Pons (tissue), 1 donor: ENCODE results near the gene EPB41L5.
"Not testable (repeated sequence)": the region's sequence is repeated elsewhere in the genome, so short reads cannot be mapped to it uniquely, and the experiment has no call there.

Source experiments
- DNase-seq: peaks from one replicate; pipeline ENCODE4 v3.0.0-alpha.2; 2016; ENCODE audit warnings: low spot score

The EPB41L5 gene

DNA sequence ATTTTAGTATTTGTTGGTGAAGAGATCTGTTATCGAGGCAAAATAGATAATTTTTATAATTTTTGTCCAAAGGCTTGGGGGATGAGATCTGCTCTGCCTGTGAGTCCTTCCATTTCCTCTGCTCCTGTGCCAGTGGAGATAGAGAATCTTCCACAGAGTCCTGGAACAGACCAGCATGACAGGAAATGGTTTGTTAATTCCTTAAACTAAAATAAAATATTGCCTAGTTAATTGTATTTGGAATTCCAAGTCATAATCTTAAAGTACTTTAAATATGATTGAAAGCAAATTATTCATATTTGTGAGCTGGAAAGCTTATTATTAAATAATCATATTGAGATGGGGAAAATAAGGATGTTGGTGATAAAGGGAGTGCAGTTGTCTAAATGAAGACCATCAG lies 87.8 kb downstream of the EPB41L5 start:
- no peak for DNase-seq

DNA sequence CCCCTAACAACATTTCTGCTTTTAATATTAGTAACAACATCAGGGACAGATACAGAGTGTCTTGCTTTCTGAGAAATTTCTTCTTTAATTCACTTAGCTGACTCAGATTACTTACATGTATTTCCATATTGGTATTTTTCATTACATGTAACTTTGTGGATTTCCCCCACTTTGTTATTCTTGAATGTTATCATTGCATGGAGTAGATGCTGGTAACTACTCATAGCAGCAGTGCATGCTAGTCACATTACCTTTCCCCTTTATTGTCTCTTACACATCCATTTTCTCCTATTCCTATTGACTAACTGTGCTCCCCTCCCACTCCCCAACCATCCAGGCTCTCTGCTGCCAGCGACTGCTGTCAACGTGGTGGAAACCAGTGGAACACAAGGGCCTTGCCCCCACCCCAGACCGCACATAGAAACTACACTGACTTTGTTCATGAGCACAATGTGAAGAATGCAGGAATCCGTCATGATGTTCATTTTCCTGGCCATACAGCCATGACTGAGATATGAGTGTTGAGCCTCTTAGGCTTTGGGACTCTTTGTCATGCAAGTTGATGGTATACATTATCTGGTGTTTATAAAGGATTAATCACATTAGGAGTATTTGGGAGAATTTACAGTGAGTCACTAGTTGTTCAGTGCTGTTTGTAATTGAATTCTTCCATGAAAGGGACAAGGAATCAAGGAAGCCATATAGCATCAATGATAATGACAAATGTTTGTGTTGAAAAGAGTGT lies 91.0 kb downstream of the EPB41L5 start:
- no peak for DNase-seq

DNA sequence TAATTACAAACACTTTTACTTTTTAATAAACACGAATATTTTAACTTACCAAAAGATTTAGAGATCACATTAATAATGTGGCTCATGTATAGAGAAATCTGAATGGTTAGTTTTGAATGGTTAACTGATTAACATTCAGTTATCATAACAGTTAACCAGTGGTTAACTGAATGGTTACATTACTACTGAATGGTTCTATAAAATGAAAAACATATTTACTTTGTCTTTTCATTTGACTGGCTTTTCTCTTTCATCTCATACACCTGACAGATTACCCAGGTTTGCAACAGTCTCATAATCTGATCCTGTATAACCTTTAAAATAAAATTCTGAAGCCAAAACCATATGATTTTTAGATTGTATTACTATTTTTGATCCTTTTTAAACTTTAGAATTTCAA lies 91.9 kb downstream of the EPB41L5 start:
- no peak for DNase-seq

GRCh38 chr2:120105360-120105759 lies 92.5 kb downstream of the EPB41L5 start:
- no peak for DNase-seq

- DNase-seq: no peak
Observed at GRCh38 chr2:120108049-120108448, 95.2 kb downstream of the EPB41L5 start.

DNA sequence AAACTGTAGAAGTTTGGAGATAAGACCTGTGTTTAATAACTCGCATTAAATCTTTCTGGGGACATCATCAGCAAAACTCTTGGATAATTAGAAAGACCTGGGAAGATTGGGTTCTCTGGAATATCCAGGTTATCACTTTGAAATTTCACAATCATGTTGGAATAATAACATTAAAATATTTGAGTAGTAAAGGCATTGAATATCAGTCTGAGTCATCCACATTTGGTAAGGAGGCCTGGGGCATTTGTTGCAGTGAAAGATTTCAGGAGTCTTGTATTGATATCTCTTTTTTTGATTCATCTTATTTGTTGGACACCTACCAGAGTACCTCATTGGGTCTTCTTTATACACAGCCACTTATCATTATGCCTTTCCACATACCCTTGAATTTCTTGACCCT lies 95.9 kb downstream of the EPB41L5 start:
- DNase-seq: no peak

DNA sequence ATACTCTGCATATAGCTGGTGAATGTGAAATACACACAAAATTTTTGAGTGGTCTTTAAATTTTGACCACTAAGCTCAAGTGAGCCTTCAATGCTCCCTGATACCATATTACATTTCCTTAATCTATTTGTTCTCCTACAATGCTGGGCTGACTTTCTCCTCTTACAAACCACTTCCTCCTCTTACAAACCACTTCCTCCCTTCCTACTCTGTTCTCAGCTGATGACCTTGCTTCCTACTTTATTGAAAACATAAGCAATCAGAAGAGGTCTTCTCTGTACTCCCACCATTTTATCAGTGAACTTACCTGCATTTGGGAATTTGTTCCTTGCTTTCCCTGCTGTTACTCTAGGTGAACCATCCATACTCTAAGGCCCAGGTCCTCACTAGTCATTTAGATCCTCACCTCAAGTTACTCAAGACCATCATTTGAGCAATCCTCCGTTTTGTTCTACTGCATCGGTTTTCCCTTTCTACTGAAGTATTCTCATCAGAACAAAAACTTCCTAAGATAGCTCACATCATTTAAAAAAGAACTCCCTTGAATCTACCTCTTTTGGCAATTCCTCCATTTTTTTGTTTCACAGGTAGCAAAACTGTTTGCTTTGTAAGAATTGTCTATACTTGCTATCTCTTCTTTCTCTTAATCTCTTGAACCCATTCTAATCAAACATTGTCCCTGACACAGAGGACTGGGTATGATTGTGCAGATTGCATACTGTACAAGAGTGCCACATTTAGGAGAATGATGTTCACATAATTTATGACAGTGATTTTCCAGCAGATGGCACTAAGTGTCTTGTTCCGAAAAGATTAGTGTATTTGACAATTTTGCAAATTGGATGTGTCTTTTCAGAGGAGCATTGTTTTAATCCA lies 96.5 kb downstream of the EPB41L5 start:
- DNase-seq: peak; percentile 75

GRCh38 chr2:120110062-120110362 lies 97.1 kb downstream of the EPB41L5 start:
- DNase-seq: no peak

GRCh38 chr2:120110507-120110906 lies 97.6 kb downstream of the EPB41L5 start:
- DNase-seq: no peak

DNA sequence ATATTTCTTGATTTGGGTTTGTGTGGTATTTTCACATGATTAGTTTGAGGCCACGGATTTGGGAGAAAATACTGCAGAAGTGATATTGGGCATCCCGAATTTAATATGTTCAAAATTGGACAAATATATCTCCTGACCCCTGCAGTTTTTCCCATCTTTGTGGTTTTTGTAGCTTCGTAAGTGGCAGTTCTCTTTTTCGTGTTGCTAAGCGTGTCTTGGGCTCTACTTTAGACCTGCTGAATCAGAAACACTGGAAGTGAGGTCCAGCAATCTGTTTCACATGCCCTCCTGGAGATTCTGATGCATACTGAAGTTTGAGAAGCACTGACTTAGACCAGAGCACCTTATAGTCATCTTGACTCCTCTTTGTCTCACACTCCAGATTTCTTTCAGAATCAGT lies 98.3 kb downstream of the EPB41L5 start:
- no peak for DNase-seq

GRCh38 chr2:120118018-120118417 lies 105.1 kb downstream of the EPB41L5 start:
- DNase-seq: no peak

DNA sequence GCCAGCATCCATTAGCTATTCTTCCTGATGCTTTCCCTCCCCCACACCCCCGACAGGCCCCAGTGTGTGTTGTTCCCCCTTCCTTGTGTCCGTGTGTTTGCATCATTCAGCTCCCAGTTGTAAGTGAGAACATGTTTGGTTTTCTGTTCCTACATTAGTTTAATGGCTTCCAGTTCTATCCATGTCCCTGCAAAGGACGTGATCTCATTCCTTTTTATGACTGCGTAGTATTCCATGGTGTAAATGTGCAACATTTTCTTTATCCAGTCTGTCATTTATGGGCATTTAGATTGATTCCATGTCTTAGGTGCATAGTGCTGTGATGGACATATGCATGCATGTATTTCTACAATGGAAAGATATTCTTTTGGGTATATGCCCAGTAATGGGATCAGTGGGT lies 105.6 kb downstream of the EPB41L5 start:
- no peak for DNase-seq

- DNase-seq: not testable (repeated sequence)
Observed at GRCh38 chr2:120121337-120121736, 108.5 kb downstream of the EPB41L5 start.

GRCh38 chr2:120123090-120123489 lies 110.2 kb downstream of the EPB41L5 start:
- no peak for DNase-seq

- no peak for DNase-seq
Observed at GRCh38 chr2:120125195-120125594, 112.3 kb downstream of the EPB41L5 start.

DNA sequence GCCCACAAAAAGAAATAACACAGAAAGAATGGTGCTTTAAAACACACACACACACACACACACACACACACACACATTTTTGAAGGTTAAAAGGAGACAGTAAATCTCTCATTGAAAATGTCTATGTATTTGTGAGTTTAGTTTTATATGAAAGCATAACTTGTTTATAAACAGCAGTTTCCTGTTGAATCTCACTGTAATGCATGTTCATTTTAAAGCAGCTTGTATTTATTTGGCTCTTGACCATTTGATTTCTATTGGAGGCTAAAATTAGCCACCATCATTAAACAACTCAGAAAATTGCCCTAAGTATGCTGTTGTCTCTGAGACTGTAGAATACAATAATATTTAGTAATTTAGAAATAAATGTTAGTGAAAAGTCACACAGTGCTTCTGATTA lies 115.3 kb downstream of the EPB41L5 start:
- no peak for DNase-seq

- no peak for DNase-seq
Observed at GRCh38 chr2:120132190-120132589, 119.3 kb downstream of the EPB41L5 start.

GRCh38 chr2:120132691-120133090 lies 119.8 kb downstream of the EPB41L5 start:
- DNase-seq: no peak

DNA sequence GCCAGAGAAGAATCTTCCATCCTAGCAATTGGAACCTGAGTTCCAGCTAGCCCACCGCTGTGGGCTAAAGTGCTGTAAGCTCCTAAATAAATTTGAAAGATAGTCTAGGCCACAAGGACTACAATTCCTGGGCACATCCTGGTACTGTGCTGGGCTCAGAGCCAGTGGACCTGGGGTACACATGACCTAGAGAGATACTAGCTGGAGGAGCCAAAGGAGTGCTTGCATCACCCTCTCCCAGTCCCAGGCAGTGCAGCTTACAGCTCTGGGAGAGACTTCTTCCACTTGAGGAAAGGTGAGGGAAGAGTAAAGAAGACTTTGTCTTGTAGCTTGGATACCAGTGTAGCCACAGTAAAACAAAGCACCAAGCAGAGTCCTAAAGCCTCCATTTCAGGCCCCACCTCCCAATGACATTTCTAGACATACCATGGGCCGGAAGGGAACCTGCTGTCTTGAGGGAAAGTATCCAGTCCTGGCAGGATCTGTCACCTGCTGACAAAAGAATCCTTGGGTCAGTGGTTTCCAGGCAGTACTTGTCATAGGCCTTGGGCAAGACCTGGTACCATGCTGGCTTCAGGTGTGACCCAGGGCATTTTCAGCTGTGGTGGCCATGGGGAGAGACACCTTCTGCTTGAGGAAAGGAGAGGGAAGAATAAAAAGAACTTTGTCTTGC lies 120.8 kb downstream of the EPB41L5 start:
- DNase-seq: no peak

- no peak for DNase-seq
Observed at GRCh38 chr2:120134263-120134662, 121.4 kb downstream of the EPB41L5 start.

DNA sequence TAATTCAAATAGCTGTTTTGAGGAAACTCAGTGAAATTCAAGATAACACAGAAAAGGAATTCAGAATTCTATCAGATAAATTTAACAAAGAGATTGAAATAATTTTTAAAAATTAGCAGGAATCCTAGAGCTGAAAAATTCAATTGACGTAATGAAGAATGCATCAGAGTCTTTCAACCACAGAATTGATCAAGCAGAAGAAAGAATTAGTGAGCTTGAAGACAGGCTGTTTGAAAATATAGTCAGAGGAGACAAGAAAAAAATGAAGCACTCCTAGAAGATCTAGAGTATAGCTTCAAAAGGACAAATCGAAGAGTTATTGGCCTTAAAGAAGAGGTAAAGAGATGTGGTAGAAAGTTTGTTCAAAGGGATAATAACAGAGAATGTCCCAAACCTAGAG lies 122.1 kb downstream of the EPB41L5 start:
- not testable (repeated sequence) for DNase-seq

DNA sequence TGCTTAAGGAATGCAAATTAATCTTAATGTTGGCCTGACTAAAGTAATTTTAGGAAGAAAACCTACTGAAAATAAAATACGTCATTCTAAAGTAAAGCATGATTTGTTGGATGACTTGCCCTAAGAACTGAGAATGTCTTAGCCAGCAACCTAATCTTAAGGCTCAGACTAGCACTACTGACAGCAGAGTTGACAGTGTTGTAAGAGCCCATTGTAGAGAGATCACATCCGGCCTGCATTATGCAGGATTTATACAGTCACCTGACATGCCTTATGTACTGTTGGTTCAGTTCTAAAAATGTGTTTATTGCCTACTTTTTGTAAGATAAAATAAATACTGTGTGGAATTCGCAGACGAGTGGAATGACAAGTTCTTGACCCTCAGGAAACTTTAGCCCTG lies 128.0 kb downstream of the EPB41L5 start:
- DNase-seq: no peak
